Measurements from ENCODE around the gene TNFAIP8.

- no peak for TF ChIP-seq NFIC (IDR thresholded peaks at IDR 0.05)
- no peak for TF ChIP-seq EGR1 (IDR thresholded peaks at IDR 0.05)
- no peak for TF ChIP-seq TAF1 (IDR thresholded peaks at IDR 0.05; ENCODE audit: low read depth)
- TF ChIP-seq CREB1 (IDR thresholded peaks at IDR 0.05; ENCODE audit: low read depth), result no peak
- TF ChIP-seq CEBPB (IDR thresholded peaks at IDR 0.05), result no peak
- no peak for TF ChIP-seq EP300 (IDR thresholded peaks at IDR 0.05; ENCODE audit: borderline replicate concordance)
- no peak for TF ChIP-seq MAX (IDR thresholded peaks at IDR 0.05)
- no peak for TF ChIP-seq ZBTB7A (IDR thresholded peaks at IDR 0.05; ENCODE audit: low read depth)
- TF ChIP-seq FOXM1 (IDR thresholded peaks at IDR 0.05; ENCODE audit: borderline replicate concordance, low read depth), result no peak
- TF ChIP-seq TCF12 (IDR thresholded peaks at IDR 0.05; ENCODE audit: low read depth), result no peak
These were observed 38.9 kb upstream of the TNFAIP8 start for GRCh38 chr5:119316906-119317305.
